ENCODE measurements around the gene IGFBP5.

The IGFBP5 gene

DNA sequence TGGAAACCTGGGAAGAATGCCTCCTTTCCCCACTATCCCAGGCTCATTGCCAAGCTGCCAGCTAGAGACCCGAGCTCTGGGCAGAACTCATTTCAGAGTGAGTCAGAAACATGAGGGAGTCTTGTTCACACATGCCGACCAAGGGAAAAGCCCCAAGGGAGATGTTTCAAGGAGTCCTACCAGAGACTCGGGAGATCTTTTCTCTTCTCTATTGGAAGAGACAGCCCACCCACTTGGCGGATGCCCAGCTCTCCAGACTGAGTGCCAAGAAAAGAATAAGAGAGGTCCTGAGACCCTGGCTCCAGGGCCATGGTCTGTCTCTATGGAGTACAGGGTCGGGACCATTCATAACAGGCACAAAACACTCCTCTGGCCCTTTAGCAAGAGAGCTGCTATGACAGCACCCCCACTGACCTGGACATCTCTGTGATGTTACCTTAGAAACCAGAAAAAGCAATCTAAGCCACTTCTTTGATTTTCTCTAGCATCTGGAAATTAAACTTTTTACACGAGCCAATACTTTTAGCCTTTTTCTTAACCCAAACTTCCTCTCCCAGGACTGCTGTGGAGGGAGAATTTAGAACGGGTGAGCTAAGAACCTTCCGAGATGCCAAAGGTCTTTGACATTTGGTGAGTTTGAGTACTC, 18.5 kb upstream of the IGFBP5 start:
- DNase-seq (ENCODE audit: low read depth) = peak; percentile 85

DNA sequence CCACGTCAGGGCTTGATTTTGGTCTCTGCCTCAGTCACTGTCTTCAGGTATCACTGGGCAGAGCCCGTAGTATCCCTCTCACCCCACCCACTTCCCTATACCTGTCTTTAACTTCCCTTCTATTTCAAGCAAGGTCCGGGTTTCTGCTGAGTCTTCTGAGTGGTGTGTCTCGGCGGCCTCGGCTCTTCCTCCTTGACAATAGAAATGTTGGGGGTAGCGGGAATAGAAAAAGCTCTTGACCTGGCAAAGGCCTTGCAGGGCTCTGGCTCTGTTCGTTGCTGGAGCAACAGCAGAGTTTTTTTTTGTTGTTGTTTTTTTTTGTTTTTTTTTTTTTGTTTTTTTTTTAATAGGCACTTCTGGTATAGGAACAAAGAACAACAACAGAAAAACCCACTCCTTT, 16.0 kb upstream of the IGFBP5 start:
- DNase-seq (ENCODE audit: low read depth) = no peak

DNA sequence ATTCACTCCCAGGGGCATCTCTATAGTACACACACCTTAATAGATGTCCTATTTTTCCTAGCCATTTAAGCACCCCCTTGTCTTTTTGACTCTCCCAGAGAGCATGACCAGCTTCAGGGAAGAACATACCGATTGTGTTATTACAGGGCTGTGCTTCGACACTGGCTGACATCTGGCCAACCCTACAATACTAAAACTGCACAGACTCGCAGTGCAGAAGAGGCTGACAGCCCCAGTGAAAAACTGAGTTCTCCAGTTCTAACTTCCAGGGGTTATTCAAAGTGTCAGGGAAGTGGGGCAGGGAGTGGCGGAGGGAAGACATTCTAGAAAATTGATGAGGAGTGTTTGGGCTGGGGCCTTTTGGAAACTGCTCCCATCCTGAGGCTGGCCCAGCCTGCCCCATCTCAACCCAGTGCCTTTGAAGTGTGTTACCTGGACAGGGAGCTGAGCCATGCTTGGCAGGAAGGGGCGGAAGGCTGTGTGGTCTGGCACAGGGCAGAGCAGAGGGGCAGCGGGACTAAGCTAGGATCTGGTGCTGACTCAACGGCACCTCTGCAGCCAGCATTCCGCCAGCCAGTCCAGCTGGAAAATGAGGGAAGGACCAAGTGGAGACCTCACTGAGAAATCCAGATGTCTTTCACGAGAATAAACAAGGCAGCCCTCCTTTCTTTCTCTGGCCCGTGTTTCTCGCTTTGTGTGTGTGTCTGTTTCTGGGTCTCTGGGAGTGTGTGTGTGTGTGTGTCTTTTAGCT, 15.4 kb upstream of the IGFBP5 start:
- DNase-seq (ENCODE audit: low read depth) = no peak

DNA sequence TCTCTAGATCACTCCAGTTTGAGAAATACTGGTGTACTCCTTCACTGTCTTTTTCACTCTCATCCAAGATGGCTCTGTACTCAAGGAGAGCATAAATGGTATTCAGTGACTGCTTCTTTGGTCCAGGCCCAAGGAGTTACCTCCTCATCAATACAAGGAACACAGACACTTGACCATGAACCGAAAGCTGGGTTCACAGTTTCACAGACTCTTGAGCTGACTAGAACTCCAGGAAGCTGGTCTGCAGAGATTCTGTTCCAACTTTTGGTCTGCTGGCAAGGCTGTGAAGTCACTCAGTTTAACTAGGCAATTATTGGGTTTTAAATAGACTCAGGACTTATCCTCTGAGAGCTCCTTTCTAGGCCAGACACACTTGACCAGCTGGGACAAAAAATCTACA, 7.4 kb upstream of the IGFBP5 start:
- DNase-seq (ENCODE audit: low read depth) = no peak

DNA sequence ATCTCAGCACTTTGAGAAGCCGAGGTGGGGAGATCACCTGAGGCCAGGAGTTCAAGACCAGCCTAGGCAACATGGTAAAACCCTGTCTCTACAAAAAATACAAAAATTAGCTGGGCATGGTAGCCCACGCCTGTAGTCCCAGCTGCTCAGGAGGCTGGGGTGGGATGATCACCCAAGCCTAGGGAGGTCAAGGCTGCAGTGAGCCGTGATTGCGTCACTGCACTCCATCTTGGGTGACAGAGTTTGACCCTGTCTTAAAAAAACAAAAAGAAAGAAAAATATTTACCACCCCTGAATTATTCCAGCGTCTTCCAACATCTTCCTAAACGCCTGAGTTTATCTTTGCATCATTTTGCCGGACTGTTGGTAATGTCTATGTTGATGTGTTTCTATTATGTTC, 6.2 kb upstream of the IGFBP5 start:
- DNase-seq (ENCODE audit: low read depth) = no peak

DNA sequence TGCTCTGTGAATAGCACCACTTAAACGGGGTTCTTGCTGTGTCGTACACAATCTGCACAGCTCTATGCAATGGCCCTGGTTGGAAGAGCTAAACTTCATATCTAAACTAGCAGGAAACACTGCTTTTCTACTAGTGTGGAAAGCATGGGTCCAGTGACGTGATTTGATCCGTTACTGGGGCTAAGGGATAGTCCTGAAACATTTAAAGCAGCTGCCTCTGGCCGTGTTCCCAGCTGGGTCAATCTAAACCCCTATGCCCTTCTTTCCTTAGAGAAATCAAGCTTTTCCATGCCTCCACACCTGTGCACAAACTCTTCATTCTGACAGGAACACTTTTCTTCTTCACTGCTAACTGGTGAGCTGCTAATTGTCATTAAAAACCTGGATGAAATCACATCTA, 5.4 kb upstream of the IGFBP5 start:
- DNase-seq (ENCODE audit: low read depth) = no peak

DNA sequence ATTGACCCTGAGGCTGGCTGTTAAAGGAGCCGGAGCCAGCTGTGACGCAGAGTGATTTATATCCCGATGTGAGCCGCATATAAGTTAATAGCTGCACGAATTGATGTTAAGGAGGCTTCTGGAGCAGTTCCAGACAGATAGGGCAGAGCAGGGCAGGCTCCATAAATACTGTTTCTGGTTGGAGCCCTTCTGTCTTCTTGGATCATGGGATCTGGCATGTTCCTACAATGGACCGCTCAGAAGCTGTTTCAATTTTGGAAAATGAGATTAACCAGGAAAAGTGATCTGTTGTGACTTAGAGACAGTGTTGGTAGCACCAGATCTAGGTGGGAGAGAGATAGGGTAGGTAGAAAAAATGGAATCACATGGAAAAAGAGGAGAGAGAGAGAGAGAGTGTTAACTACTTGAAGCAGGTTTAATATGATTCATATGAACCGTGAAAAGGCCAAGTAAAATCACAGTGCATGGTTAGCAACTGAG, 4.8 kb upstream of the IGFBP5 start:
- DNase-seq (ENCODE audit: low read depth) = no peak

DNA sequence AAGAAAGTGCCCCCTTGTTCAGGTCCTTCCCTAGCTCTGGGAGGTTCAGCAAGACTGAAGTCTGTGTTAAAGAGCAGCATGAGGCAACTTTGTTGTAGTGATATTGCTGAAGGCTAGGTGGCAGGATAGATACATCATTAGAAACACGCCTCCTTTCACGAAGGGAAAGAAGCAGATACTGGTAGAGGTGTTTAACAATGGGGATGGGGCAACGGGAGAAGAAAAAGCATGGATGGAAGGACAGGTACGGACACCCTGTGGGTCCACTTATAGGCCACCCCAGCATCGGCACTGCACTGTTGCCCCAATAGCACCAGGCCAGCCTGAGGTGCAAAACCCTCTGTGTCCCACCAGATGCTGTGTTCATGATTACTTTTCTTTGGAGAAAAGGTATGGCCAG, 3.5 kb upstream of the IGFBP5 start:
- DNase-seq (ENCODE audit: low read depth) = peak; percentile 59

DNA sequence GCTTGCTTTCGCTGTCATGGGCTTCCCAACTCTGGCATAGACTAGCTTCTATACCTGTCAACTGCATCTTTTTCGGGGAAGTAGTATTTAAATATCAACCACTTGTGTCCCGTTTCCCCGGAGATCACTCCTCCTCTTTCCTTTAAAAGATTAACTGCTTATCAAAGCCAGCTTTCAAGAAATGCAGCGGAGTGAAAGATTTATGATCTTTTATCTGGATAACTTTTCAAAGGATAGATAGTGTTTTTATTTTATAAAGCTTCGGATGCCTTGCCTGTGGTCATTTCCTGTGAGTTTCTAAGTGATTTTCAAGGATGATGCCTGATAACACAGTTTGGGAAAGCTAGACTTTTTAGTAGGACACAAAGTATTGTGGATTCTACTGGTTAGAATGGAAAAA, 2.9 kb upstream of the IGFBP5 start:
- no peak for DNase-seq (ENCODE audit: low read depth)

DNA sequence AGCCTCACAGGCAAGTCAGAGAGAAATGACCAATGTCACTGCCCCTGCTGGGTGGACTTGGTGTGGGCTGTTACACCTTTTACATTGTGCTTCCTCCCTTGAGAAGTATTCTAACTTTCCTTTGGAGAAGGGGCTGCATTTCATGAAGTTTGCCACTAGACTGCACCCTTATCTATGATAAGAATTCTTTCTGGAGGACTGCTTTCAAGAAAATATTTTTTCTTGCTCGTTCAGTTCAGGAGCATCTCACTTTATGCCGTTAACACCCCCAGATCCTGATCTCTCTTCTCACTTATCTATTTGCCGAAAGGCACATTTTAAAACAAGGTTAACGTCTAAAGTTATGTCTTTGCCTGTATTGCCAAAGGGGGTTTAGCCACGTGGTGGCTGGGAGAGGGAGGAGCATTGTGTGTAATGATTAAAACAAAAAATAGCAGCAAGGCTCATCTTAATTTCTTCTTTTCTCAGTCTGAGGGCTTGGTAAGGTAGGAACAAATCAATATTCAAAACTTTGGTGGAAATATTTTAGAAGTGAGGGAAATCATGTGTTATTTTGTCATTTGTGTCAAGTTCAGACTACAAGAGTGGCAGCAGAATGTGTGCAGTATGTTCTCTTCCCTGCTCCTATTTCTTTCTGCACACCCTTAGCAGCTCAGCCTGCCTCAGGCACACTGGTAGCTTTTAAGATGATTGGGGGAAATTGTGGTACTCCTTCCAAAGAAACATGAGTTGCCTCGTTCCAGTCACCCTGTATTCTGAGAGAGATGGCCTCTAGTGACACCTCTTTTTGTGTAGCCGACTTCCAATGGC, 1.6 kb upstream of the IGFBP5 start:
- DNase-seq (ENCODE audit: low read depth) = no peak

DNA sequence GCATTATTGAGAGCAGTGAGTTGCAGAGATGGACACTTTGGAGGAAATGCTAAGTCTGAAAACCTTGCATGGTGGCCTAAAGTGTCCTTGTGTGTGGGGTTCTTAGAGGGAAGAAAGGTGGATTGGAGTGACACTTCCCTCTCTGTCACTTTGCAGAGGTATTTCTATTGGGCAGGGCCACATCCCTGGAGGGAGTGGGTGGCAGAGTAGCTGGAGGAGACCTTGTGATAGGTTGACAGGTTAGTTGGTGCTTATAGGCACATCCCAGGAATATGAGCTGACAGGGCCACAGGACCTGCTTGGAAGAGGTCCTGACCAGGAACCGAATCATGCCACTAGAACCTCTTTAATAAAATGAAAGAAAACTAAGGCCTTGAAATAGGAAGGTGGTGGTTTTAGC, 972 bp upstream of the IGFBP5 start:
- DNase-seq (ENCODE audit: low read depth) = no peak

DNA sequence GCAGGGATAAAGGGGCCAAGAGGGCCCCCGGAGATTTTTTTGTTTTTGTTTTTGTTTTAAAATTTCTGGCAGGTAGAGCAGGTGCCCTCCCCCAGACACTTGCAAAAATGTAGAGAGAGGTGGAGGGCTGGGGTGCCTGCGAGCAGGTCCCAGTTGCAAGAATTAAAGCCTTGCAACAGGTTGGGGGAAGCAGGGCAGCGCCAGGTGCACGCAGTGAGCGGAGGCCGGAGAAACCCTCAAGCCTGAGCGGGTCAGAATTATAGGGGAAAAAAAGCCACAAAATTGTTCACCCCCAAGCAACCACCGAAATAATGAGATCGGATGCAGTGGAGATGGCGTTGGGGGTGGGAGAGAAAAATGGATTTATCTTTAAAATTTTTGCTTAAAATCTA, 527 bp downstream of the IGFBP5 start:
- no peak for DNase-seq (ENCODE audit: low read depth)

DNA sequence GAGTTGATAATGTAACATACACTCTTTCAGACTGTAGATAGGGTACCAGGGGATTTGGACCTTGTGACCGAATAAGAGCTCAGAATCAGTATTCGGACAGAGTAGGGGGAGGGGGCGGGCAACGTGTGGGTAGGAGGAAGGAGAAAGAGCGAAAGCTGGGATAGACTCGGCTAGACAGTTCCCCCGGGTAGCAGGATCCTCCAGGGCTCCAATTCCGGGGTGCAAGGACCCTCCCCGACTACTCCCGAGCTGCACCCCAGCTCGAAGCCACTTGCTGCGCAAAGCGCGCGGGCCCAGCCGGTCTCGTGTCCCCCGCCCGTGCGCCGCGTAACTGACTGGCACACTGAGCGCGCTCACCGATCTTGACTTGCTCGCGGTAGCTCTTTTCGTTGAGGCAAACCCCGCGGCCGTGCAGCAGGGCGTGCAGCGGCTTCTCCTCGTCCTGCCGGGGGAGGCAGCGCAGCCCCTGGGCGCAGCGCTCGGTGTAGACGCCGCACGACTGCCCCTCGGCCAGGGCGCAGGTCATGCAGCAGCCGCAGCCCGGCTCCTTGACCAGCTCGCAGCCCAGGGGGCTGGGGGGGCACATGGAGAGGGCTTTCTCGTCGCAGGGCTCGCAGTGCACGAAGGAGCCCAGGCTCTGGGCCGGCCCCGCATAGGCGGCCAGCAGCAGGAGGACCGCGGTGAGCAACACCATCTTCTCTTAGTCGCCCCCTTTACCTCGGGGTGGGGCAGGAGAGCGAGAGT, 1.1 kb downstream of the IGFBP5 start:
- no peak for DNase-seq (ENCODE audit: low read depth)

DNA sequence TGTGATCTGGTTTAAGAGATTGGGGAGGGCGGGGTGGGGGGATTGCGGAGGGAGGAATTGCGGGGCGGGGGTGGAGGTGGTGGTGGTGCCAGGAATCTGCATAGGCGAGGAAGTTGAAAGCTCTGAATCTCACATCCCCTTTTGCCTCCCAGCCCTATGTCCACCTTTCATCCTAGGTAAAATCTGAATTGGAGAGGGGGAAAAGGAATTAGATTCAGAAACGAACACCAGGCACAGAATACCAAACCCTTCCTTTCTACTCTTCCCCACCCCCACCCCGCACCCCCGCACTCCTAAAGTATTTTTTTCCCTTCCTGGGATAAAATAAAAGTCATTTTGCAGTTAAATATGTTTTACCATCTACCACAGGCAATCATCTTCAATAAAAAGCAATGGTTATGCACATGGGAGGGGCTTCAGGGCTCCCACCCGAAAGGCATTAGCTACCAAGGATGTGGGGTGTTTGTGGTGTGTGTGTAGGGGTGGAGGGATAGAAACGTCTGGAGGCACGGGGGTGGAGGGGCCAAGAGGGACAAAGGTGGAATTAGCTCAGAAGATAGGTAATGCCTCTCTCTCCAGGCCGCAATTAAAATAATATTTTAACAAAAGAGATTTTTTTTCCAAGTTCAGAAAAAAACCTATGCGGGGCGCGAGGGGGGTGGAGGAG, 1.8 kb downstream of the IGFBP5 start:
- no peak for DNase-seq (ENCODE audit: low read depth)

DNA sequence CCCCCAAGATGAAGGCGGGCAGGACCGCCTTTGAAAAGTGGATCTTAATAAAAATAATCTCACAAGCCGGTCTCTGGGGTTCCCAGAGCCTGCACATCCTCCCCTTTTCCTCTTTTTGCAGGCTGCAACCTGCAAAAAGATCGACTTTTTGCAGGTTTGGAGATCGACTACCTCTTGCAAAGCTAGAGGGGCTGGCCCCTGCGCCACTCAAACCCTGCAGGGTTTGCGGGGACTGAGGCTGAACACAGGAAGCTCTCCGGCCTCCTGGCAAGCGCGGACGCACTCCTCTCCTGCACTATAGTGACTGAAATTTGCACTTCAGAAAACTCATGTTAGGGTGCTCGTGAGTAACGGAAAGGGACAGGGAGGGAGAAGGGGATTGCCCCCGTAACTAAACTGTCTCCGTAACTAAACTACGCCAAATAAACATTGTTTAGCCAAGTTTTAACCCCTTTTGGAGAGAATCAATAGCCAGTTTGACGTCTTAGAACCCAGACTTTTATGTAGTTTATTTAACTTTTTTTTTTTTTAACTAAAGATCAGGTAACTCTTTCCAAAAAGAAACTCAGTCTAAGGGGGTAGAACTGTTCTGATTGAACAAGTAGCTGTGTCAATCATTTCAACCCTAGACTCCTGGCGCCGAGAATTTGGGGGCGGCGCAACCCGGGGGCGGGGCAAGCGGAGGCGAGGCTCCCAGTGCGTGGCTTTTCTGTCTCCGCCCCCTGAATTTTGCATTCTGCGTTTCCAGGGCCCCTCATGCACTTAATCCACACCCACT, 2.5 kb downstream of the IGFBP5 start:
- no peak for DNase-seq (ENCODE audit: low read depth)

DNA sequence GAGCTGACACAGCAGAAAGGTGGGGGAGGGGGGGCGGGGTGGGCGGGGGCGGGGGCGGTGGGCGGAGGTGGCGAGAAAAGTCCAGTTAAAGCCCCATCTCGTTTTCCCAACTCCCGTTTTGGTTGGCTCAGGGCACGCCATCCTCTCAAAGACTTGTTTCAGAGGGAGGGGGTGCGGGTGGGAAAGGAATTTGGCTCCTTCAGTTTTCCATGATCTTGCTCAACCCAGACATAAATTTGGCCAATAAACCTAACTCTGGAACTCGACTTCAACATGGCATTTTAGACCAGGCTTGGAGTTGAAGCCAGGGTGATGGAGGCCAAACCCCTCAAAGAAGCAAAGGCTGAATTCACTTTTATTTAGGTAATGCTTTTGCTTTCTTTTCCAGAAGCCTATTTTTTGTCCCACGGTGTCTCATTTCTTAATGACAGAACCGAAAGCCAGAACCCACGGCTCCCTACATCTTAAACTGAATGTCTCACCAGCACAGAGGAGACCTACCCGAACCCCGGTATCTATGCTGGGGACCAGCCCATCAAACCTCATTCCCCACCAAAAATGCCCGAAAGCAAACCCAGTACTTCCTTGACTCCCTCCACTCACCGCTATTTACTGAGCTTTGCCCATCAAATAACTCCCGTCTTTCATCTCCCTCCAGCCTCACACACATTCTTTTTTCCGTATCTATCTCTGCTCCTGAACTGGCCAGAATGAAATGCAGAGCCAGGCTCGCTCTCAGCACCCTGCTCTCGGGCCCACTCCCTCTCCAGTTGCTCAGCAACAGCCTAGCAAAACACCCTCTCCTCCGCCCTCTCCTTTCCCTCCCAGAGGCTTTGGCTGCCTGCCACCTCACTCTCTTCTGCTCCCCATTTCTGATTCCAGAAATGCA, 4.3 kb downstream of the IGFBP5 start:
- peak; percentile 72 for DNase-seq (ENCODE audit: low read depth)

DNA sequence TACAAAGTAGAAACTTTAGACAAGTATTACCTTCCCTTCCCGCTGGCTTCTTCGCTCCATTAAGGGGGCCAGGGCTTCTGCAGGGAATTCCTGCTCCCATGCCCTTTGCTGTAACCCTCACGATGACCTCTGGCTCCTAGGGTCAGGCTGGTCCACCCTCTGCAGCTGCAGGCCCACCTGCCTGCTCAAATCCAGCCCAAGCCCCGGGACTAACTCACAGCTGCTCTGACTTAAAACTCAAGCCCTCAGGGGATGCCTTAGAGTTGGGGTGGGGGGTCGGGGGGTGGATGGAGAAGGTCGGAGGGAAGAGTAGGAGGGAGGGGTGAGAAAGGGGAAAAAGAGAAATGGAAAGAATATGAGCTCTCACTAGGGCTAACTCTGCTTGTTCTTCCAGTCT, 4.9 kb downstream of the IGFBP5 start:
- DNase-seq (ENCODE audit: low read depth) = no peak

DNA sequence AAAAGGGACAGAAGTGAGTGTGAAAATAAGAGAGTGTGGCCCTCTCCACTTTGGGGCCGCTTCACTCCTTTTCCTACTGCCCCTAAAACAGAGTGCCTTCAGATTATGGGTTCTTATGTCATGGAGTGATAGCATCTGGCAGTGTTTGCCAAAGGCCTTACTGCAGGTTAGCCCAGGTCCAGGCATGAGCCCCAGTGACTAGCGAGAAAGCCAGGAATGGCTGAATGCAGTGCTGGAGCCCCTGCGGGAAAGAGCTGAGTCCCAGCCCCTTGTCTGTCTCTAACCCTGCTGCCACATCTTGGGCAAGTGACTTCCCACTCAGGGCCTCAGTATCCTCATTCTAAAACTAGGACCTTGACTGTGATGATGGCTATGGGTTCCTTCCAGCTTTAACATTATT, 6.0 kb downstream of the IGFBP5 start:
- no peak for DNase-seq (ENCODE audit: low read depth)

DNA sequence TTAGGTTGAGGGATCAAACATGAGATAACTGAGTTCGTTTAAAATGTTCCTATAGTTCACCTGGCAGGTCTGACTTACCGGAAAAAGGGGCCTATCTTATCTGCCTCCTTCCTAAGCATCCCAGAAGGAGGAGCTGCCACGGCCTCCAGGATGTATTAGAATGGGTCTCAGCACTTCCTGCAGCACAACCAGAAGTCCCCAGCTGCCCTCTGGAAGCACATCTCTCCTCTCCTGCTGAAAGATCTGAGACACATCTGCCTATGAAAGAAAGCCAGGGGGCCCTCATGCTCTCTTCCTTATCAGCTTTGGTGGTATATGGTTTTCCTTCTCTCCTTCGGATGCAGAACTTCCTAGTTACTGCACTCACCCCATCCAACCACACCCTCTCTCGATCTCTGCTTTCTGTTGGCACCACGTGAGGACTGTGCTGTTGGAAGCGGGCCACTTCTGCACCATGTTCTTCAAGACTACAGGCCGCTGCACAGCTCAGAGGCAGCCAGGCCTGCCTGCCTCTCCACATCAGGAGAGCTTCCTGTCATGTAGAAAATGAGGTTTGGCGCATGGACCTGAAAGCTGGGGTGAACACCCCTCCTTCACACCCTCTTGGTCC, 6.5 kb downstream of the IGFBP5 start:
- DNase-seq (ENCODE audit: low read depth) = no peak

DNA sequence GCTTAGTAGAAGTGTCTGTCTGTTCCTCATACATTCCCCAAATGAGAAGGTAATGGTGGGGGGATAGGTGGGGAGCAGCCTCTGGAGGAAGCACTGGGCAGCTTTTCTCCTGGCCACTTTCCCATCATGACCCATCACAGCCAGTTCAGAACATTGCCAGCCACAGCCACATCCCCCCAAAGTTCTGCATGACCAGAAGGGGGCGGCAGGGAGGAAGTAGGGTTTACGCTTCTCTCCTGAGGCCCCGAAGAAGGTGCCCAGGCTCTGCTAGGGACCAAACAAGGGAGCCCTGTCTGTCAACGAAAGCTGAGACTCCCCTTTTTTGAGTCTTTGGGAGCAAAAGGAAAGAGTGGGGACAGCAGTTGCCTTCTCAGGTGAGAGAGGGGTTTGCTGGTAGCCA, 7.7 kb downstream of the IGFBP5 start:
- no peak for DNase-seq (ENCODE audit: low read depth)
